Testis (tissue), 2 donors: ENCODE results near the gene PLCL1.

ENCODE experiments used
- POLR2A ChIP-seq: fragments of 450-650 bp; IDR thresholded peaks from one replicate; pipeline ENCODE4 v1.6.1; 2017; ENCODE audit warnings: antibody characterized with exemption, mild to moderate bottlenecking, moderate library complexity
- TF ChIP-seq, protein P1 (sequence below), 3 experiments: fragments of 450-650 bp in 2 of 3; fragments of 200-600 bp in 1 of 3; sonication (generic) in 1 of 3; IDR thresholded peaks; one replicate each; pipeline ENCODE4 v1.5.1; 2016 to 2019; ENCODE audit warnings: antibody characterized with exemption in 3 of 3, mild to moderate bottlenecking in 2 of 3, moderate library complexity in 1 of 3

DNA sequence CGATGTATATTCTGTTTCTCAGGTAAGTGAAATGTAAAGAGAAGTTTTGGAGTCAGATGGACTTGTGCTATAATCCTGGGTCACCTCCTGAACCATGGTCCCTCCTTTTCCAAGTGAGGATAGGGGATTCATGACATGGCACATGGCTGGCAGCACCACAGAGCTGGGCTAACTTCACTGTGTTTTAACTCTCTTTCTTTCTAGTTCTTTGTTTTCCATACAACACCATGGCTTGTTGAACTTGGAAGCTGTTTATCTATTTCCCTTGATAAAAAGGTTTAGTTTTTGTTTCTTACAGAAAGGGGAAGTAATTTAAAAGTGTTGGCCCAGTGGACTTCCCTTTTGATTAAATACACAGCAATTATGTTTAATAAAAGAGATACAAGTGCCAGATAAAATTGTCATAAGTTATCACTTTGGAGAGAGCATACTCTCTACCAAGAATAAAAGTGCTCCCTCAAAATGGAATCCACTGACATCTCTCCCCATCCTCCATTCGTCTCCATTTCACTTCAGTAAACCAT is 90.4 kb downstream of the PLCL1 start:
- TF ChIP-seq, protein P1, sequence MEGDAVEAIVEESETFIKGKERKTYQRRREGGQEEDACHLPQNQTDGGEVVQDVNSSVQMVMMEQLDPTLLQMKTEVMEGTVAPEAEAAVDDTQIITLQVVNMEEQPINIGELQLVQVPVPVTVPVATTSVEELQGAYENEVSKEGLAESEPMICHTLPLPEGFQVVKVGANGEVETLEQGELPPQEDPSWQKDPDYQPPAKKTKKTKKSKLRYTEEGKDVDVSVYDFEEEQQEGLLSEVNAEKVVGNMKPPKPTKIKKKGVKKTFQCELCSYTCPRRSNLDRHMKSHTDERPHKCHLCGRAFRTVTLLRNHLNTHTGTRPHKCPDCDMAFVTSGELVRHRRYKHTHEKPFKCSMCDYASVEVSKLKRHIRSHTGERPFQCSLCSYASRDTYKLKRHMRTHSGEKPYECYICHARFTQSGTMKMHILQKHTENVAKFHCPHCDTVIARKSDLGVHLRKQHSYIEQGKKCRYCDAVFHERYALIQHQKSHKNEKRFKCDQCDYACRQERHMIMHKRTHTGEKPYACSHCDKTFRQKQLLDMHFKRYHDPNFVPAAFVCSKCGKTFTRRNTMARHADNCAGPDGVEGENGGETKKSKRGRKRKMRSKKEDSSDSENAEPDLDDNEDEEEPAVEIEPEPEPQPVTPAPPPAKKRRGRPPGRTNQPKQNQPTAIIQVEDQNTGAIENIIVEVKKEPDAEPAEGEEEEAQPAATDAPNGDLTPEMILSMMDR (IDR thresholded peaks at IDR 0.05) = no peak
- TF ChIP-seq POLR2A = no peak
